Neural cell (in vitro differentiated cells): ENCODE data around the gene ATAD2B. TPM values are rescaled to one million over a fixed set of nuclear protein-coding genes. Genes with fewer than 3 reads are reported as not detected.

Source experiments
- H2AFZ ChIP-seq: fragments of 200-600, 300-800 bp; sonication (generic), shearing (Covaris generic); 2 replicates; pipeline ENCODE4 v1.6.0; 2014; ENCODE audit warnings: low read depth, mild to moderate bottlenecking, antibody characterized with exemption, low read length, moderate library complexity
- H3F3A ChIP-seq: fragments of 200-600 bp; shearing (Covaris generic); 2 replicates; pipeline ENCODE4 v1.6.1; 2016; ENCODE audit warnings: mild to moderate bottlenecking, moderate library complexity, mixed read lengths, antibody characterized with exemption, low read length; ENCODE audit not compliant: insufficient read depth, poor library complexity, severe bottlenecking
- H3K27ac ChIP-seq: fragments of 200-600, 300-800 bp; sonication (generic), shearing (Covaris generic); 2 replicates; pipeline ENCODE4 v1.5.1; 2014; ENCODE audit warnings: mild to moderate bottlenecking, low read length, moderate library complexity
- H3K27me3 ChIP-seq: fragments of 300-800, 200-600 bp; sonication (generic), shearing (Covaris generic); 2 replicates; pipeline ENCODE4 v1.6.0; 2014; ENCODE audit warnings: mild to moderate bottlenecking, low read depth, low read length, moderate library complexity; ENCODE audit not compliant: insufficient read depth
- H3K36me3 ChIP-seq: fragments of 300-800, 200-600 bp; sonication (generic), shearing (Covaris generic); 2 replicates; pipeline ENCODE4 v1.5.1; 2014; ENCODE audit warnings: mild to moderate bottlenecking, antibody characterized with exemption, low read length, moderate library complexity; ENCODE audit not compliant: insufficient read depth
- H3K4me2 ChIP-seq: fragments of 300-800, 200-600 bp; sonication (generic), shearing (Covaris generic); 2 replicates; pipeline ENCODE4 v1.6.0; 2014; ENCODE audit warnings: mild to moderate bottlenecking, low read length
- H3K4me3 ChIP-seq: fragments of 300-800, 200-600 bp; sonication (generic), shearing (Covaris generic); 2 replicates; pipeline ENCODE4 v1.5.1; 2014; ENCODE audit warnings: mild to moderate bottlenecking, low read length, moderate library complexity
- H3K79me2 ChIP-seq: fragments of 200-600 bp; shearing (Covaris generic); replicated peaks from 2 replicates; pipeline ENCODE4 v1.6.0; 2014; ENCODE audit warnings: mild to moderate bottlenecking, low read length, moderate library complexity; ENCODE audit not compliant: insufficient read depth
- H3K9ac ChIP-seq: fragments of 300-800, 200-600 bp; sonication (generic), shearing (Covaris generic); 2 replicates; pipeline ENCODE4 v1.6.1; 2016; ENCODE audit warnings: mild to moderate bottlenecking, low read length, mixed read lengths
- H3K9me2 ChIP-seq: fragments of 200-600 bp; shearing (Covaris generic); 2 replicates; pipeline ENCODE4 v1.6.1; 2016; ENCODE audit warnings: mild to moderate bottlenecking, low read length, mixed read lengths; ENCODE audit not compliant: insufficient read depth
- H3K9me3 ChIP-seq: fragments of 200-600, 300-800 bp; sonication (generic), shearing (Covaris generic); 2 replicates; pipeline ENCODE4 v1.6.1; 2016; ENCODE audit warnings: mild to moderate bottlenecking, mixed run types, low read length, moderate library complexity, mixed read lengths
- H4K20me1 ChIP-seq: fragments of 200-600 bp; shearing (Covaris generic); 2 replicates; pipeline ENCODE4 v1.6.1; 2016; ENCODE audit warnings: mild to moderate bottlenecking, mixed run types; ENCODE audit not compliant: insufficient read depth
- EP300 ChIP-seq: fragments of 450-650 bp; conservative IDR thresholded peaks from 2 replicates; pipeline ENCODE4 v1.6.1; 2014; ENCODE audit warnings: antibody characterized with exemption, mild to moderate bottlenecking, moderate library complexity; ENCODE audit not compliant: poor library complexity, severe bottlenecking
- EZH2 ChIP-seq: fragments of 200-600, 300-800 bp; shearing (Covaris generic), sonication (generic); IDR thresholded peaks from 2 replicates; pipeline ENCODE4 v1.6.1; 2014; ENCODE audit warnings: antibody characterized with exemption, low read length, borderline replicate concordance, mild to moderate bottlenecking; ENCODE audit not compliant: insufficient read depth, poor library complexity, severe bottlenecking
- MXI1 ChIP-seq: fragments of 450-650 bp; conservative IDR thresholded peaks from 2 replicates; pipeline ENCODE4 v1.6.1; 2014; ENCODE audit warnings: antibody characterized with exemption, mild to moderate bottlenecking; ENCODE audit not compliant: poor library complexity, severe bottlenecking
- POLR2AphosphoS5 ChIP-seq: IDR thresholded peaks from 2 replicates; pipeline ENCODE4 v1.6.1; 2012
- RAD21 ChIP-seq: fragments of 450-650 bp; conservative IDR thresholded peaks from 2 replicates; pipeline ENCODE4 v1.6.1; 2014; ENCODE audit warnings: antibody characterized with exemption, mild to moderate bottlenecking, moderate library complexity
- SMC3 ChIP-seq: fragments of 450-650 bp; conservative IDR thresholded peaks from 2 replicates; pipeline ENCODE4 v1.6.1; 2014; ENCODE audit warnings: antibody characterized with exemption, mild to moderate bottlenecking, moderate library complexity; ENCODE audit not compliant: poor library complexity
- TAF1 ChIP-seq: IDR thresholded peaks from 2 replicates; pipeline ENCODE4 v1.6.1; 2012; ENCODE audit warnings: low read depth
- polyA plus RNA-seq: library from polyadenylated mRNA; depleted of rRNA; stranded (reverse); fragments of >200 nt; gene quantifications from 2 replicates; pipeline ENCODE4 v1.2.3, GENCODE V29; 2014
- TF ChIP-seq, protein P1 (sequence below): IDR thresholded peaks from 2 replicates; pipeline ENCODE4 v1.6.1; 2012; ENCODE audit warnings: borderline replicate concordance
- TF ChIP-seq, protein P2 (sequence below): fragments of 450-650 bp; IDR thresholded peaks from 2 replicates; pipeline ENCODE4 v1.5.1; 2014; ENCODE audit warnings: antibody characterized with exemption, mild to moderate bottlenecking, moderate library complexity; ENCODE audit not compliant: poor library complexity, severe bottlenecking

ATAD2B gene
- polyA plus RNA-seq, 1 donor from 2014 or later, result 37.6 TPM

DNA sequence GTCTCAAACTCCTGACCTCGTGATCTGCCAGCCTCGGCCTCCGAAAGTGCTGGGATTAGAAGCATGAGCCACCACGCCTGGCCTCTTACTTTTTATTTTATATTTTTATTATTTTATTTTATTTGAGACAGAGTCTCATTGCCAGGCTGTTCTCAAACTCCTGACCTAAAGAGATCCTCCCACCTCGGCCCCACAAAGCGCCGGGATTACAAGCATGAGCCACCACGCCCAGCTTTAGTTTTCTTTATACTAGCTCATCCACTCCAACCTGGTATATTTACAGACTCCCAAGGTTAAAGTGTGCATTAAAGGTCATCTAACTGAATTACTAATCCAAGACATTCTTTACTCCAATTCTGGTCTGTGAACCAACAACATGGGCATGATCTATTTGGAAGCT lies 26.8 kb downstream of the ATAD2B start:
- TF ChIP-seq RAD21, result no peak
- TF ChIP-seq TAF1, result no peak
- TF ChIP-seq MXI1, result no peak
- no peak for TF ChIP-seq EP300
- TF ChIP-seq, protein P1, sequence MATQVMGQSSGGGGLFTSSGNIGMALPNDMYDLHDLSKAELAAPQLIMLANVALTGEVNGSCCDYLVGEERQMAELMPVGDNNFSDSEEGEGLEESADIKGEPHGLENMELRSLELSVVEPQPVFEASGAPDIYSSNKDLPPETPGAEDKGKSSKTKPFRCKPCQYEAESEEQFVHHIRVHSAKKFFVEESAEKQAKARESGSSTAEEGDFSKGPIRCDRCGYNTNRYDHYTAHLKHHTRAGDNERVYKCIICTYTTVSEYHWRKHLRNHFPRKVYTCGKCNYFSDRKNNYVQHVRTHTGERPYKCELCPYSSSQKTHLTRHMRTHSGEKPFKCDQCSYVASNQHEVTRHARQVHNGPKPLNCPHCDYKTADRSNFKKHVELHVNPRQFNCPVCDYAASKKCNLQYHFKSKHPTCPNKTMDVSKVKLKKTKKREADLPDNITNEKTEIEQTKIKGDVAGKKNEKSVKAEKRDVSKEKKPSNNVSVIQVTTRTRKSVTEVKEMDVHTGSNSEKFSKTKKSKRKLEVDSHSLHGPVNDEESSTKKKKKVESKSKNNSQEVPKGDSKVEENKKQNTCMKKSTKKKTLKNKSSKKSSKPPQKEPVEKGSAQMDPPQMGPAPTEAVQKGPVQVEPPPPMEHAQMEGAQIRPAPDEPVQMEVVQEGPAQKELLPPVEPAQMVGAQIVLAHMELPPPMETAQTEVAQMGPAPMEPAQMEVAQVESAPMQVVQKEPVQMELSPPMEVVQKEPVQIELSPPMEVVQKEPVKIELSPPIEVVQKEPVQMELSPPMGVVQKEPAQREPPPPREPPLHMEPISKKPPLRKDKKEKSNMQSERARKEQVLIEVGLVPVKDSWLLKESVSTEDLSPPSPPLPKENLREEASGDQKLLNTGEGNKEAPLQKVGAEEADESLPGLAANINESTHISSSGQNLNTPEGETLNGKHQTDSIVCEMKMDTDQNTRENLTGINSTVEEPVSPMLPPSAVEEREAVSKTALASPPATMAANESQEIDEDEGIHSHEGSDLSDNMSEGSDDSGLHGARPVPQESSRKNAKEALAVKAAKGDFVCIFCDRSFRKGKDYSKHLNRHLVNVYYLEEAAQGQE, result no peak
- TF ChIP-seq EZH2, result no peak
- no peak for TF ChIP-seq SMC3
- TF ChIP-seq POLR2AphosphoS5, result no peak
- TF ChIP-seq, protein P2, sequence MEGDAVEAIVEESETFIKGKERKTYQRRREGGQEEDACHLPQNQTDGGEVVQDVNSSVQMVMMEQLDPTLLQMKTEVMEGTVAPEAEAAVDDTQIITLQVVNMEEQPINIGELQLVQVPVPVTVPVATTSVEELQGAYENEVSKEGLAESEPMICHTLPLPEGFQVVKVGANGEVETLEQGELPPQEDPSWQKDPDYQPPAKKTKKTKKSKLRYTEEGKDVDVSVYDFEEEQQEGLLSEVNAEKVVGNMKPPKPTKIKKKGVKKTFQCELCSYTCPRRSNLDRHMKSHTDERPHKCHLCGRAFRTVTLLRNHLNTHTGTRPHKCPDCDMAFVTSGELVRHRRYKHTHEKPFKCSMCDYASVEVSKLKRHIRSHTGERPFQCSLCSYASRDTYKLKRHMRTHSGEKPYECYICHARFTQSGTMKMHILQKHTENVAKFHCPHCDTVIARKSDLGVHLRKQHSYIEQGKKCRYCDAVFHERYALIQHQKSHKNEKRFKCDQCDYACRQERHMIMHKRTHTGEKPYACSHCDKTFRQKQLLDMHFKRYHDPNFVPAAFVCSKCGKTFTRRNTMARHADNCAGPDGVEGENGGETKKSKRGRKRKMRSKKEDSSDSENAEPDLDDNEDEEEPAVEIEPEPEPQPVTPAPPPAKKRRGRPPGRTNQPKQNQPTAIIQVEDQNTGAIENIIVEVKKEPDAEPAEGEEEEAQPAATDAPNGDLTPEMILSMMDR, result no peak
- Histone ChIP-seq H3K9ac (no peak overlapping the region), H3F3A (no peaks in the 10 kb centered on the region), H3K79me2 (peaks cover 57% of the 10 kb centered on the region), H4K20me1 (no peaks in the 10 kb centered on the region), H3K4me3 (no peak overlapping the region), H3K9me2 (no peaks in the 10 kb centered on the region), H3K36me3 (no peaks in the 10 kb centered on the region), H3K27ac (no peak overlapping the region), H3K9me3 (no peaks in the 10 kb centered on the region), H3K4me2 (no peak overlapping the region), H2AFZ (no peak overlapping the region), H3K27me3 (no peaks in the 10 kb centered on the region)

DNA sequence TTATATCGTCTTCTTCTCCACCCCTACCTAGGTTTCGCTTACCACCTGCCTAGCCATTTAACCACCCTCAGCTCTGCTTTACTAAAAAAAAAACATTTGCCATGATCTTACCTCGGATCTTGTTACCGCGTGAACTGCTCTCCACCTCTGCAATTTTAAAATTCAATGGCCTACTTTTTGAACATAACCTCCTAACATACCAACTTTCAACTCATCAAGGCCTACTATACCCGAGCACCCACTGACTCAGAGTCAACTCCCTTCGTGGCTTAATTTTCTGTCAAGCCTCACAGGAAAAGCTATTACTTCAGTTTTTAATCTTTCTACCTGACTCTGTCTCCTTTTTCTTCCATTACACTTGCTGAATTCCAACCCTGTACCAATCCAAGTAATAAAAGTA lies 55.7 kb downstream of the ATAD2B start:
- Histone ChIP-seq H3K27me3 (no peaks in the 10 kb centered on the region), H2AFZ (no peak overlapping the region), H3F3A (no peaks in the 10 kb centered on the region), H3K79me2 (no peaks in the 10 kb centered on the region), H3K27ac (no peak overlapping the region), H3K36me3 (peaks cover 14% of the 10 kb centered on the region), H3K4me2 (no peak overlapping the region), H4K20me1 (no peaks in the 10 kb centered on the region), H3K9me3 (no peaks in the 10 kb centered on the region), H3K9me2 (no peaks in the 10 kb centered on the region), H3K4me3 (no peak overlapping the region), H3K9ac (no peak overlapping the region)
- TF ChIP-seq, protein P2, result no peak
- no peak for TF ChIP-seq EP300
- no peak for TF ChIP-seq MXI1
- no peak for TF ChIP-seq SMC3
- no peak for TF ChIP-seq RAD21
- no peak for TF ChIP-seq POLR2AphosphoS5
- TF ChIP-seq EZH2, result no peak
- no peak for TF ChIP-seq TAF1
- TF ChIP-seq, protein P1, result no peak
